HG02759 (cell line): Measurements from ENCODE around the gene CA9.

Experiments
- ATAC-seq: cut with Tn5 transposase; IDR thresholded peaks from one replicate; pipeline ENCODE4 v1.9.1; 2021; ENCODE audit warnings: mild to moderate bottlenecking, moderate library complexity; ENCODE audit not compliant: unreplicated experiment

CA9 gene

GRCh38 chr9:35714123-35714522, 40.4 kb downstream of the CA9 start:
- ATAC-seq, result no peak

DNA sequence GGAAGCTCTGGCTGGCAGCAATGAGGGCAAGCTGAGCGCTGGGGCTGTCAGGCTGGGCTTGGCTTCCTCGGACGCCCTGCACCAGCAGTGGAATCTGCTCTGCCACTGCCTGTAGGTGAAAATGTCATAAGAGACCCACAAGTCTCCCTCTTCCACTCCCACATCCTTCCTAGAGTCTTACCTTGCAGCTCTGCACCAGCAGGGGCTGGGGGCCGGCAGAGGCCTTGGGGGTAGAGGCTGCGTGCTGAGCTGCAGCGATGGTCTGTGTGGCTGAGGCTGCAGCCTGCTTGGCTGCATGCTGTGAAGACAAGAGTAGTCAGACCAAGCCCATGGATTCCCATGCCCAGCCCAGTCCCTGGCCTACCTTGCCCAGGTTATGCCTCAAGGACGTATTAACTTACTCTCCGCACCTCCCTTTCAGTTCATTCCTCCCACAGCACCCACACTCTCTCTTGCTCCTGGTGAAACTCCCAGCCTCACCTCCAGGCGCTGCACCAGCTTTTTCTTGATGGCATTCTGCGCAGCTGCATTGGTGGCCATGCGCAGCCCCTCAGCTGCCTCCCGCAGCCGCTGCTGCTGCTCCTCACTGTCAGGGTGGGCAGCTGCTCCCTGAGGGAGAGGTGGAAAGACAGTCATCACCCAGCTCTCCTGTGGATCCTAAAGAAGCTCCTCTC, 41.0 kb downstream of the CA9 start:
- ATAC-seq, result no peak

- no peak for ATAC-seq
Observed at GRCh38 chr9:35716230-35716629, 42.5 kb downstream of the CA9 start.

- no peak for ATAC-seq
Observed at GRCh38 chr9:35717132-35717870, 43.6 kb downstream of the CA9 start.

- ATAC-seq, result no peak
Observed at GRCh38 chr9:35718721-35719511, 45.2 kb downstream of the CA9 start.

- ATAC-seq, result no peak
Observed at GRCh38 chr9:35719546-35719945, 45.8 kb downstream of the CA9 start.

DNA sequence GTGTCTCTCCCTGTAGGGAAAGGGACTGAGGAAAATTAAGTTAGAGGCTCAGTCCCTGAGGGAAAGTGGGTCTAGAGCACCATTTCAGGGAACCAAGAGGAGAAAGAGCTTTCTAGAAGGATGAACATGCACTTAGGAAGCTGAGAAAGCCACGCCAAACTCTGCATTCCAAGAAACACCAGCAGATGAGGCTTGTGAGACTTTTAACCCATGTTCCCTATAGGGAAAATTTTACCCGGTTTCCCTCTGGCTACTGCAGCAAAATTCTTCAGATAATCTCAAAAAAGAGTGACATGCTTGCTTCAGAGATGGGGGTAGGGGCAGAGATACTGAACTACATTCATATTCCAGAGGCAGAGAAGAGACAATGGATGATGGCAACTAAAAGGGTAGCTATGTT, 49.7 kb downstream of the CA9 start:
- ATAC-seq, result no peak

DNA sequence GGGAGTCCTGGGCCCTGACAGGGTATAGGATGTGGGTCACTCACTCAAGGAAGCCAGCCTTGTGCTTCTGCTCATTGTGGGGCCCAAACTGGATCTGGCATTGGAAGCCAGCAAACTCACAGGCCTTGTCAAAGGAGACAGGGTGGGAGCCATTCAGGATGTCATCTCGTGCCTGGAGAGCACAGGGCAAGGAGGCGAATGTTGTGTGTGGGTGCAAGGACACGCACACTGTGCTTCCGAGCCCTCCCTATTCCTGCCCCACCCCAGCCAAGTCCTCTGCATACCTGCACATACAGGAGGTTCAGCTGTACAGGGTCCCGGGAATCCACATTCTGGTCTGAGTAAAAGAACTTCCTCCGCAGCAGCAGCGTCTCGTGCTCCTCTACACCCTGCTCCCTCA, 50.2 kb downstream of the CA9 start:
- ATAC-seq, result no peak

GRCh38 chr9:35725362-35725761, 51.6 kb downstream of the CA9 start:
- no peak for ATAC-seq

DNA sequence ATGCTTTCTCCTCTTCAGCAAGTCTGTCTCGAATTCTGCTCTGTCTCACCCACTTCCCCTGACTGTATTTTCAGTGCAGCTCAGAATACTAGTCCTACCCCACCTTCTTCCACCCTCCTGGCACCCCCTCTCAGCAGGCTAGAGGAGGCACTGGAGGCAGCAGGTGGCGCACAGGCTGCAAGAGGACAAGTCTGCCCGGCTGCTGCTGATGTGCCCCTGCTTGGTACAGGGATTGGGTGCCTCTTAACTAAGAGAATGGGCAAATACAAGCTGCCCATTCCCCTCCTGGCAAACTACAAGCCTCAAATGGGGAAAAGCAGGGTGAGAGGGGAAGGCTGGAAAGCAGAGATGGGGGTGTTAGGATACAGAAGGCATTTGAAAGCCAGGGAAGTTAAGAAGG, 53.2 kb downstream of the CA9 start:
- ATAC-seq, result peak; percentile 48

DNA sequence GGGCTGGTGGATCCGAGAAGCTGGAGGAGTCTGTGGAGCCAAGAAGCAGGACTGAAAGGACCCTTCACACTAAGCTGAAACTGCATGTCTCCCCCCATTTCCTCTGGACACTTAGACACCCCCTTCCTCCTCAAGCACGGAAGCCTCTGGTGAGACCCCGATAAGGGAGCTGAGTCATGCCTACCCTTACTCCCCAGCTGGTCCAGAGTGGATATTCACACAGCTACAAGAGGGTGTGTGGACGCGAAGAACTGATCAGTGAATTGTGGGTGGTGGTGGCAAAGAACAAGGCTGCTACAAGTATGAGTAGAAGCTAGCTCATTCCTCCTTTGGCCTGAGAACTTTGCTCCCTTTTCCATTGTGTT, 53.9 kb downstream of the CA9 start:
- ATAC-seq, result no peak

GRCh38 chr9:35728041-35728971, 54.6 kb downstream of the CA9 start:
- no peak for ATAC-seq

DNA sequence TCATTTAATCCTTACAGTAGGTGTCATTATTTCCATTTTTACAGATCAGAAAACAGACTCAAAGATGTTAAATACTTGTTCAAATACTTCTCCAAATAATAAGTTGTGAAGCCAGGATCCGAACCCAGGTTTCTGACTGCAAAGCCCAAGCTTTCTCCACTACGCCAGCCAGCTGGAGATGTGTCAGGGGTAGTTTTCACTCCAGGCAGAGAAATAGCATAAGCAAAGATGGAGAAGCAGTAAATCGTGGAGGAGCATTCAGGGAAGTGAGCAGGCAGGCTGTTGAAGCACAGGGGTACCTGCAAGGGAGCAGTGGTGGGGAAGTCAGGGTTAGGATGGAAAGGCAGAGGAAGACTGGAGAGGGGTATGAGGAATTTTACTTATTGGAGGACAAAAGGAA, 55.4 kb downstream of the CA9 start:
- ATAC-seq, result no peak

DNA sequence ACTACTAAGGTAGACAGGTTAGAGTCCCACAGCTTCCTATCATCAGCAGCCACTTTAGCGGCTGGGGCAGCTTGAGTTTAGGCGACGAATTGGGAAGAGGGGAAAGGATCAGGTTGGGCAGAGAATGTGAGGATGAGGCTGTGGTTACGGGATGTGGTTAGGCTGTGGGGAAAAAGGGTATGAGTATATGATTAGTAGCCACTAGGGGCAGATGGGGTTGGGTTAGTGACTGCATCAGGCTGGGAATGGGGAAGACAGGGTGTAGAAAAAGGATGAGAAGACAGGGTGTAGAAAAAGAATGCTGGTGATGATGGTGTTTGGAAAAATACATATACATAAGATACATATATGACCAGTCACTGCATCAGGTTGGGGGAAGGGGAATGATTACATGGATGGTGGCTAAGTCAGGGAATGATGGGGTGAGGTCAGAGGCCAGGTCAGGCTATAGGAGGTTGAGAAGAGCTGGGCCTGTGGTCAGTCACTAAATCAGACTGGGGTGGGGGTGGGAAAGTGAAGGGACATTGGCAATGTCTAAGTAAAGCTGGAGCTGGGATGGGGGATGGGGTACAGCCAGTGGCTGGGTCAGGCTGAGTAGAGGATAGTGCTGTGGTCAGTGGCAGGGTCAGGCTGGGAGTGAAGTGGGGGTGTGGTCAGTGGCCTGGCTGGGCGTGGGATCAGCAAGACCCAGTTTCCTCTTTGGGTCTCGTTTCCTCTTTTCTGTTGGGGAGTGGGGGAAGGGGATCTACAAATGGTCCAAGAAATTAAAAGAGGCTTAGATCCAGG, 56.2 kb downstream of the CA9 start:
- no peak for ATAC-seq

DNA sequence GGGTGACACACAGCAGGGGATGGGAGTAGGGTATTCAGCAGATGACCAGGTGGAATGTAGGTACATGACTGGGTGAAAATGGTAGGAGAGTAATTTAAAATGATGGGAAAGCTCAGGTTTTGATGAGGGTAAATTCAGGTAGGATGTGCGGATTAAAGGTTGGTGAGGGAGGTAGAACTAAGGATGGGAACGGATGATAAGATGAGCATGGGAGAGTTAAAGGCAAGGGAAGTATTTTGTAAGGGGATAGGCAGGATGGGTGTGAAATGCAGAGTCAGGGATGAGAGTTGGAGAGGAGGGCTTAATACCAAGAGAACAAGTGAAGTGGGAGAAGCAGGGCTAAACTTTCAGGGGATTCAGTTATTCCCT, 56.7 kb downstream of the CA9 start:
- no peak for ATAC-seq
